ENCODE results near the gene MYH6. TPM values are rescaled to one million over a fixed set of nuclear protein-coding genes. Genes with fewer than 3 reads are reported as not detected.

The MYH6 gene
- total and polyA plus RNA-seq, 2 of the 13 experiments (the other 11 are each of a cell fraction or from before 2014, with no cell fraction given), result 0.01 TPM; not detected in 1

DNA sequence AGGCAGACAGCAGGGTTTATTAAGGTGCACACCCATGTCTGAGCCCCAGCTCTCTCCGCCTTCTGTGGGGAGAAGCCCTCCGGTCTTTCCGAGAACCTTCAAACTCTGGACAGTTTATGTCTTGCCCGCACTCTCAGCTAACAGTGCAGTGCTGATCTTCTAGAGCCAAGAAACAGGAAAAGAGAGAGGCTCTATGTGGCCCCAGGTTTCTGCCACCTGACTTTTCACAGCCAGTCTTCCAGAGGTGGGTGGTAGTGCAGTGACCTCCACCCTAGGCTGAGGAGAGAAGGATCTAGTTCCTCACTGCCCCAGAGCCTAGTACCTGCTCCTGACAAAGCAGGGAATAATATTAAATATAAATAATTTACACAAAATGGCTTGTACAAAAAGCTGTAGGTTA, 51.4 kb downstream of the MYH6 start:
- Histone ChIP-seq H3K9me3 (ENCODE audit: low read length) (no peaks in the 10 kb centered on the region), H3K4me2 (ENCODE audit: low read depth, low read length) (no peak overlapping the region), H3K4me3 (replicated peaks in 1 of 3; ENCODE audit: insufficient read depth in 1 of 3, low read depth in 2 of 3, low read length in 3 of 3) (no peak overlapping the region), H3K9ac (ENCODE audit: insufficient read depth, low read depth, low read length) (no peak overlapping the region), H3K27me3 (ENCODE audit: control insufficient read depth in 1 of 2, insufficient read depth in 2 of 2, low read length in 2 of 2) (peaks cover 51 to 95% of the 10 kb centered on the region in 2 experiments), H3K36me3 (replicated peaks in 1 of 2; ENCODE audit: control insufficient read depth in 1 of 2, insufficient read depth in 2 of 2, low read length in 2 of 2) (no peaks in the 10 kb centered on the region), H3K27ac (ENCODE audit: extremely low read length, insufficient read depth, low read length) (no peak overlapping the region), H2AFZ (ENCODE audit: low read length) (no peak overlapping the region), H3K79me2 (ENCODE audit: insufficient read depth, low read length) (no peaks in the 10 kb centered on the region), H3K4me1 (ENCODE audit: insufficient read depth, low read length) (peaks cover 30% of the 10 kb centered on the region), H4K20me1 (ENCODE audit: insufficient read depth, low read length) (no peaks in the 10 kb centered on the region)
- BruUV-seq (replicated peaks), result no TSS peak
- intact Hi-C loops (cut with micrococcal nuclease; ENCODE audit: unreplicated experiment) (no loop called here), in situ Hi-C loops (cut with HindIII; ENCODE audit: extremely low pct_ligation_motif_present, low pct_unique_long_range_greater_than_20kb) (no loop called here)
- WGBS (ENCODE audit: low lambda C conversion rate), result 5% methylated on average over 4 of the region's 4 CpGs
- ATAC-seq (no peak), FAIRE-seq (no peak), DNase-seq (ENCODE audit: low spot score) (no peak)
- CTCF ChIA-PET (ENCODE audit: low intra/inter-chr PET ratio, low total read pairs), result no interaction called here
- no peak for TF ChIP-seq ZSCAN21 (CRISPR knock-in tag; IDR thresholded peaks at IDR 0.05; ENCODE audit: borderline replicate concordance)
- TF ChIP-seq ETV6 (CRISPR knock-in tag; conservative IDR thresholded peaks at IDR 0.05), result no peak
- TF ChIP-seq, protein P1, sequence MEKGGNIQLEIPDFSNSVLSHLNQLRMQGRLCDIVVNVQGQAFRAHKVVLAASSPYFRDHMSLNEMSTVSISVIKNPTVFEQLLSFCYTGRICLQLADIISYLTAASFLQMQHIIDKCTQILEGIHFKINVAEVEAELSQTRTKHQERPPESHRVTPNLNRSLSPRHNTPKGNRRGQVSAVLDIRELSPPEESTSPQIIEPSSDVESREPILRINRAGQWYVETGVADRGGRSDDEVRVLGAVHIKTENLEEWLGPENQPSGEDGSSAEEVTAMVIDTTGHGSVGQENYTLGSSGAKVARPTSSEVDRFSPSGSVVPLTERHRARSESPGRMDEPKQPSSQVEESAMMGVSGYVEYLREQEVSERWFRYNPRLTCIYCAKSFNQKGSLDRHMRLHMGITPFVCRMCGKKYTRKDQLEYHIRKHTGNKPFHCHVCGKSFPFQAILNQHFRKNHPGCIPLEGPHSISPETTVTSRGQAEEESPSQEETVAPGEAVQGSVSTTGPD (CRISPR knock-in tag; IDR thresholded peaks at IDR 0.05), result no peak
- TF ChIP-seq SUZ12 (IDR thresholded peaks at IDR 0.05; ENCODE audit: low read depth, low read length), result no peak
- no peak for TF ChIP-seq FIP1L1 (IDR thresholded peaks at IDR 0.05; ENCODE audit: borderline replicate concordance, insufficient read depth, low read depth, low read length)
- POLR2A ChIA-PET, result interaction anchor here (1.0 kb wide), 1 partner anchor 36 kb away, joined by 3 read pairs; the partner anchor contains the start of gene PABPN1

DNA sequence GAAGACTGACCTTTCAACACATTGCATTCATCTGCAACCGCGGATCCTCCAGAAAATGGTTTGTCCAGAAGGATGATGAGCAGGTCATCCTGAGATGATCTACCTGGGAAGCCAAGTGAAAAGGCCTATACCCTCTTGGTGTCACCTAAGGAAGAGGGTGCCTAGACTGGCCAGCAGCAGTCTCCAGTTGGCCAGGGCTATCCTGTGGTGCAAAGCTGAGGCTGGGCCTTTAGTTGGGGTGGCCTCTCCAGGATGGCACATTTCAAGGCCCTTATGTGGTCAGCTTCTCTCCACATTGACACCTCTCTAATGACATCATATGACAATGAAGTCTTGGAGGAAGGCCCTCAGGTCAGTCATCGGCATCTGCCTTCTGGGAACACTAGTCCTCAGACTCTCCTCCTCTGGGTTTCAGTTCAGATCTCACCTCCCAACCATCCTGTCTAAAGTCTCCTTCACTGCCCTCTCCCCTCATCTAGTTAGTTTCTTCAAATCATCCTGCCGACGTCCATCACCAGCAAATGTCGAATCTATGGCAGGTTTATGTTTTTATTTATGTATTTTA, 52.1 kb downstream of the MYH6 start:
- 7% methylated on average over 6 of the region's 6 CpGs for WGBS (ENCODE audit: low lambda C conversion rate)
- no peak for FAIRE-seq
- no peak for TF ChIP-seq GTF2F1 (IDR thresholded peaks at IDR 0.05; ENCODE audit: low read length)
- no peak for TF ChIP-seq ZKSCAN1 (IDR thresholded peaks at IDR 0.05; ENCODE audit: low read length)
- TF ChIP-seq ATF7 (IDR thresholded peaks at IDR 0.05), result peak; percentile 67
- no peak for TF ChIP-seq ATF7 (CRISPR knock-in tag; IDR thresholded peaks at IDR 0.05)
- TF ChIP-seq CREB1 (IDR thresholded peaks at IDR 0.05), result peak; percentile 69
- TF ChIP-seq CREB1 (CRISPR knock-in tag; IDR thresholded peaks at IDR 0.05), result no peak
- TF ChIP-seq, protein P2, sequence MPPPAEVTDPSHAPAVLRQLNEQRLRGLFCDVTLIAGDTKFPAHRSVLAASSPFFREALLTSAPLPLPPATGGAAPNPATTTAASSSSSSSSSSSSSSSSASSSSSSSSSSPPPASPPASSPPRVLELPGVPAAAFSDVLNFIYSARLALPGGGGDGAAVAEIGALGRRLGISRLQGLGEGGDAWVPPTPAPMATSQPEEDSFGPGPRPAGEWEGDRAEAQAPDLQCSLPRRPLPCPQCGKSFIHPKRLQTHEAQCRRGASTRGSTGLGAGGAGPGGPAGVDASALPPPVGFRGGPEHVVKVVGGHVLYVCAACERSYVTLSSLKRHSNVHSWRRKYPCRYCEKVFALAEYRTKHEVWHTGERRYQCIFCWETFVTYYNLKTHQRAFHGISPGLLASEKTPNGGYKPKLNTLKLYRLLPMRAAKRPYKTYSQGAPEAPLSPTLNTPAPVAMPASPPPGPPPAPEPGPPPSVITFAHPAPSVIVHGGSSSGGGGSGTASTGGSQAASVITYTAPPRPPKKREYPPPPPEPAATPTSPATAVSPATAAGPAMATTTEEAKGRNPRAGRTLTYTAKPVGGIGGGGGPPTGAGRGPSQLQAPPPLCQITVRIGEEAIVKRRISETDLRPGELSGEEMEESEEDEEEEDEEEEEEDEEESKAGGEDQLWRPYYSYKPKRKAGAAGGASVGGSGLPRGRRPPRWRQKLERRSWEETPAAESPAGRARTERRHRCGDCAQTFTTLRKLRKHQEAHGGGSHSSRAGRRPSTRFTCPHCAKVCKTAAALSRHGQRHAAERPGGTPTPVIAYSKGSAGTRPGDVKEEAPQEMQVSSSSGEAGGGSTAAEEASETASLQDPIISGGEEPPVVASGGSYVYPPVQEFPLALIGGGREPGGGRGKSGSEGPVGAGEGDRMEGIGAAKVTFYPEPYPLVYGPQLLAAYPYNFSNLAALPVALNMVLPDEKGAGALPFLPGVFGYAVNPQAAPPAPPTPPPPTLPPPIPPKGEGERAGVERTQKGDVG (CRISPR knock-in tag; IDR thresholded peaks at IDR 0.05; ENCODE audit: borderline replicate concordance), result no peak
- no peak for TF ChIP-seq KLF15 (CRISPR knock-in tag; IDR thresholded peaks at IDR 0.05; ENCODE audit: borderline replicate concordance)

More for the DNA sequence above, 52.1 kb downstream of the MYH6 start:
- Histone ChIP-seq H3K9me3 (ENCODE audit: low read length) (no peaks in the 10 kb centered on the region), H3K27me3 (ENCODE audit: control insufficient read depth in 1 of 2, insufficient read depth in 2 of 2, low read length in 2 of 2) (peaks cover 47 to 95% of the 10 kb centered on the region in 2 experiments), H3K4me1 (ENCODE audit: insufficient read depth, low read length) (peaks cover 27% of the 10 kb centered on the region), H3K79me2 (ENCODE audit: insufficient read depth, low read length) (no peaks in the 10 kb centered on the region), H3K9ac (ENCODE audit: insufficient read depth, low read depth, low read length) (no peak overlapping the region), H3K27ac (ENCODE audit: extremely low read length, insufficient read depth, low read length) (no peak overlapping the region), H2AFZ (ENCODE audit: low read length) (no peak overlapping the region), H4K20me1 (ENCODE audit: insufficient read depth, low read length) (no peaks in the 10 kb centered on the region), H3K4me2 (ENCODE audit: low read depth, low read length) (no peak overlapping the region), H3K4me3 (replicated peaks in 1 of 3; ENCODE audit: insufficient read depth in 1 of 3, low read depth in 2 of 3, low read length in 3 of 3) (no peak overlapping the region), H3K36me3 (replicated peaks in 1 of 2; ENCODE audit: control insufficient read depth in 1 of 2, insufficient read depth in 2 of 2, low read length in 2 of 2) (no peaks in the 10 kb centered on the region)
- ChIA-PET POLR2A (no interaction called here), CTCF (ENCODE audit: low intra/inter-chr PET ratio, low total read pairs) (no interaction called here)
- in situ Hi-C loops (cut with HindIII; ENCODE audit: extremely low pct_ligation_motif_present, low pct_unique_long_range_greater_than_20kb), result no loop called here
- ATAC-seq (no peak), DNase-seq (ENCODE audit: low spot score) (no peak)
- no TSS peak for BruUV-seq (replicated peaks)
- intact Hi-C loops (cut with micrococcal nuclease; ENCODE audit: unreplicated experiment), result no loop called here
